CD14-positive monocyte (primary cell): ENCODE data around the gene GRK5. TPM values are rescaled to one million over a fixed set of nuclear protein-coding genes. Genes with fewer than 3 reads are reported as not detected.

Experiments
- DNase-seq, 3 donors: peaks; one replicate each; pipeline ENCODE4 v3.0.0-alpha.2; 2011 to 2022
- H2AFZ ChIP-seq: 2 replicates; pipeline ENCODE4 v1.6.0; 2012; ENCODE audit warnings: mild to moderate bottlenecking, low read depth, low read length, inconsistent platforms; ENCODE audit not compliant: insufficient read depth, poor library complexity, severe bottlenecking
- H3K27ac ChIP-seq, 2 donors: 1 replicate in 1 of 2; 2 replicates in 1 of 2; pipeline ENCODE4 v1.5.1; 2012 to 2013; ENCODE audit warnings: low read length in 2 of 2, control low read depth in 1 of 2, inconsistent platforms in 1 of 2, low read depth in 1 of 2, mild to moderate bottlenecking in 1 of 2
- H3K27me3 ChIP-seq, 2 donors: one replicate each; pipeline versions ENCODE4 v1.6.0 to v1.6.1; 2011 to 2013; ENCODE audit warnings: low read length in 2 of 2; ENCODE audit not compliant: control insufficient read depth in 2 of 2, insufficient read depth in 2 of 2
- H3K36me3 ChIP-seq, 2 donors: replicated peaks in 1 of 2; 1 replicate in 1 of 2; 2 replicates in 1 of 2; pipeline versions ENCODE4 v1.5.1 to v1.6.1; 2012 to 2013; ENCODE audit warnings: low read length in 2 of 2, control low read depth in 1 of 2, inconsistent platforms in 1 of 2, mild to moderate bottlenecking in 1 of 2; ENCODE audit not compliant: insufficient read depth in 2 of 2, control insufficient read depth in 1 of 2
- H3K4me1 ChIP-seq, 2 donors: 1 replicate in 1 of 2; 2 replicates in 1 of 2; pipeline versions ENCODE4 v1.5.1 to v1.6.1; 2012 to 2013; ENCODE audit warnings: low read length in 2 of 2, control low read depth in 1 of 2, inconsistent platforms in 1 of 2, mild to moderate bottlenecking in 1 of 2, moderate library complexity in 1 of 2; ENCODE audit not compliant: insufficient read depth in 2 of 2, control insufficient read depth in 1 of 2
- H3K4me2 ChIP-seq: replicated peaks from 2 replicates; pipeline ENCODE3; 2012; ENCODE audit warnings: low read length, moderate library complexity, mild to moderate bottlenecking; ENCODE audit not compliant: poor library complexity, severe bottlenecking; ENCODE audit errors: extremely low read depth
- H3K4me3 ChIP-seq, 3 experiments: fragments of 200-600 bp in 1 of 3; sonication (generic) in 1 of 3; replicated peaks in 1 of 3; 1 replicate in 2 of 3; 2 replicates in 1 of 3; pipeline ENCODE4 v1.5.1; 2011 to 2013; ENCODE audit warnings: low read length in 3 of 3, mild to moderate bottlenecking in 3 of 3, control low read depth in 2 of 3, low read depth in 2 of 3, inconsistent platforms in 1 of 3, moderate library complexity in 1 of 3
- H3K79me2 ChIP-seq: 2 replicates; pipeline ENCODE4 v1.6.0; 2012; ENCODE audit warnings: mild to moderate bottlenecking, control low read depth, inconsistent platforms, low read length, moderate library complexity; ENCODE audit not compliant: insufficient read depth
- H3K9ac ChIP-seq: 2 replicates; pipeline ENCODE4 v1.6.0; 2017; ENCODE audit warnings: low read length, mild to moderate bottlenecking; ENCODE audit not compliant: insufficient read depth, poor library complexity, severe bottlenecking
- H3K9me3 ChIP-seq, 2 donors: replicated peaks in 1 of 2; 1 replicate in 1 of 2; 2 replicates in 1 of 2; pipeline versions ENCODE4 v1.5.1 to v1.6.1; 2012 to 2013; ENCODE audit warnings: low read length in 2 of 2, control low read depth in 1 of 2; ENCODE audit not compliant: control insufficient read depth in 1 of 2, insufficient read depth in 1 of 2
- H4K20me1 ChIP-seq: 2 replicates; pipeline ENCODE4 v1.6.0; 2012; ENCODE audit warnings: mild to moderate bottlenecking, low read length, control low read depth, moderate library complexity; ENCODE audit not compliant: insufficient read depth
- H3K27ac Mint-ChIP-seq, 7 donors: one replicate each; pipeline ENCODE4 v1.8.0; 2020; ENCODE audit warnings: mild to moderate bottlenecking in 7 of 7, mixed read lengths in 7 of 7, moderate library complexity in 6 of 7, inconsistent platforms in 2 of 7
- H3K27me3 Mint-ChIP-seq, 3 donors: one replicate each; pipeline ENCODE4 v1.8.0; 2021 to 2022; ENCODE audit warnings: low read depth in 3 of 3, mild to moderate bottlenecking in 3 of 3, mixed read lengths in 3 of 3, moderate library complexity in 3 of 3, inconsistent platforms in 1 of 3
- H3K36me3 Mint-ChIP-seq, 2 donors: one replicate each; pipeline ENCODE4 v1.8.0; 2020; ENCODE audit warnings: mixed read lengths in 2 of 2, inconsistent platforms in 1 of 2, mild to moderate bottlenecking in 1 of 2
- H3K4me1 Mint-ChIP-seq: one replicate; pipeline ENCODE4 v1.8.0; 2020; ENCODE audit warnings: mild to moderate bottlenecking, mixed read lengths
- H3K4me3 Mint-ChIP-seq, 2 donors: one replicate each; pipeline ENCODE4 v1.8.0; 2020; ENCODE audit warnings: mild to moderate bottlenecking in 2 of 2, mixed read lengths in 2 of 2, moderate library complexity in 1 of 2
- H3K9me3 Mint-ChIP-seq, 7 donors: one replicate each; pipeline ENCODE4 v1.8.0; 2020 to 2022; ENCODE audit warnings: mixed read lengths in 7 of 7, mild to moderate bottlenecking in 6 of 7, moderate library complexity in 6 of 7, inconsistent platforms in 2 of 7
- CTCF ChIP-seq: fragments of 200-600 bp; IDR thresholded peaks from one replicate; pipeline ENCODE4 v1.8.0; 2022; ENCODE audit warnings: antibody characterized with exemption, mild to moderate bottlenecking
- WGBS: methylation state at CpG from one replicate; pipeline ENCODE4 v1.1.5; 2013; ENCODE audit warnings: missing lambda C conversion rate; ENCODE audit not compliant: insufficient coverage; 5-methylcytosine and 5-hydroxymethylcytosine counted together
- intact Hi-C, 2 donors: fragments of 100-400 bp; cut with micrococcal nuclease; formaldehyde crosslinking; loops; one replicate each; pipeline versions ENCODE4 v1.15.0 to v1.15.1; 2023
- polyA plus RNA-seq, 3 donors: library from polyadenylated mRNA; depleted of rRNA in 1 of 3; unstranded in 2 of 3; stranded (reverse) in 1 of 3; fragments of 300-500 nt in 2 of 3; fragments of >200 nt in 1 of 3; fragmentation: Illumina TruSeq in 2 of 3; gene quantifications; 1 replicate in 2 of 3; 2 replicates in 1 of 3; pipeline ENCODE4 v1.2.3, GENCODE V29; 2012 to 2021

The GRK5 gene
- polyA plus RNA-seq, 3 donors: 1.2 to 6.5 (median 2.8) TPM

GRCh38 chr10:119409385-119409784 lies 202.0 kb downstream of the GRK5 start:
- no peak overlapping the region for H3K4me3 Mint-ChIP-seq
- no peaks in the 10 kb centered on the region for H3K79me2 ChIP-seq
- no peaks in the 10 kb centered on the region for H3K9me3 ChIP-seq
- peaks cover 47% of the 10 kb centered on the region for H3K4me1 Mint-ChIP-seq
- no peaks in the 10 kb centered on the region for H3K27me3 ChIP-seq
- no peaks in the 10 kb centered on the region for H3K9me3 Mint-ChIP-seq
- peaks cover 42 to 43% of the 10 kb centered on the region in 2 donors for H3K4me1 ChIP-seq
- no peak overlapping the region for H3K4me3 ChIP-seq
- no peaks in the 10 kb centered on the region for H3K36me3 ChIP-seq
- no peak overlapping the region for H3K27ac ChIP-seq
- peak overlapping the region in 2 of 7 donors; percentile 58 to 60 for H3K27ac Mint-ChIP-seq
- TF ChIP-seq CTCF: no peak
- H4K20me1 ChIP-seq: no peaks in the 10 kb centered on the region
- H3K9ac ChIP-seq: no peak overlapping the region
- H3K27me3 Mint-ChIP-seq: peaks cover 0 to 2% (median 0%) of the 10 kb centered on the region in 3 donors
- no peak for DNase-seq
- H3K36me3 Mint-ChIP-seq: peaks cover 13 to 25% of the 10 kb centered on the region in 2 donors
- no peak overlapping the region for H2AFZ ChIP-seq
- 86% methylated on average over 1 of the region's 5 CpGs for WGBS
- H3K4me2 ChIP-seq: no peak overlapping the region
- intact Hi-C loops: loop anchor here in 1 of 2 donors (5.0 to 10.0 kb wide), 3 partner anchors 102 to 655 kb away; partner anchors contain the start of gene CACUL1

- no peak overlapping the region for H3K4me2 ChIP-seq
- no peaks in the 10 kb centered on the region for H3K27me3 ChIP-seq
- DNase-seq: no peak
- Mint-ChIP-seq H3K36me3 (peaks cover 13 to 25% of the 10 kb centered on the region in 2 donors), H3K27me3 (peaks cover 0 to 2% (median 0%) of the 10 kb centered on the region in 3 donors), H3K4me3 (no peak overlapping the region), H3K27ac (no peak overlapping the region), H3K4me1 (peaks cover 42% of the 10 kb centered on the region), H3K9me3 (no peaks in the 10 kb centered on the region)
- intact Hi-C loops: loop anchor here (5.0 to 10.0 kb wide), 4 partner anchors 55 to 655 kb away; partner anchors contain the start of gene CACUL1 (in 1 of the 2)
- H4K20me1 ChIP-seq: no peaks in the 10 kb centered on the region
- H3K4me1 ChIP-seq: peaks cover 37% of the 10 kb centered on the region in 2 donors
- no peak overlapping the region for H3K27ac ChIP-seq
- H3K36me3 ChIP-seq: no peaks in the 10 kb centered on the region
- WGBS: 97% methylated on average over 17 of the region's 18 CpGs
- no peak for TF ChIP-seq CTCF
- no peaks in the 10 kb centered on the region for H3K9me3 ChIP-seq
- H2AFZ ChIP-seq: no peak overlapping the region
- H3K4me3 ChIP-seq: no peak overlapping the region
- no peak overlapping the region for H3K9ac ChIP-seq
- H3K79me2 ChIP-seq: no peaks in the 10 kb centered on the region
These were observed 202.5 kb downstream of the GRK5 start for GRCh38 chr10:119409906-119410305.
